HG03575 (cell line): ENCODE data around the gene SPRYD4.
A peak's percentile ranks its signal among the peaks of the same experiment; 100 is the strongest.
"Not testable (repeated sequence)": the region's sequence is repeated elsewhere in the genome, so short reads cannot be mapped to it uniquely, and the experiment has no call there.

Source experiments
- ATAC-seq: cut with Tn5 transposase; IDR thresholded peaks from one replicate; pipeline ENCODE4 v1.9.1; 2021; ENCODE audit not compliant: unreplicated experiment, insufficient number of reproducible peaks, low FRiP score; ENCODE audit errors: extremely low read depth

Gene SPRYD4

GRCh38 chr12:56469007-56469930 lies 891 bp downstream of the SPRYD4 start:
- ATAC-seq: no peak

- no peak for ATAC-seq
These were observed 6.0 kb downstream of the SPRYD4 start for GRCh38 chr12:56474389-56474788.

DNA sequence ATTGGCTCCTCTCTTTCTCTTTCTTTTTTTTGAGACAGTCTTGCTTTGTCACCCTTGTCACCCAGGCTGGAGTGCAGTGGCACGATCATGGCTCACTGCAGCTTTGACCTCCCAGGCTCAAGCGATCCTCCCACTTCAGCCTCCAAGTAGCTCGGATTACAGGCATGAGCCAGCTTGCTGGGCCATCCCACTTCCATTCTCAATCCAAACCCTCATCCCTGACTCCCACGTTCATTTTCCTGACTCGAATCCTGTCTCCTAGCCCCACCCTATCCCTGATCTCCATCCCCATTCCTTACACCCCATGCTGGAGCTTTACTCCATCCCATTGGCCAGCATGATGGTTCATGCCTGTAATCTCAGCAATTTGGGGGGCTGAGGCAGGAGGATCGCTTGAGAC lies 7.8 kb downstream of the SPRYD4 start:
- no peak for ATAC-seq

DNA sequence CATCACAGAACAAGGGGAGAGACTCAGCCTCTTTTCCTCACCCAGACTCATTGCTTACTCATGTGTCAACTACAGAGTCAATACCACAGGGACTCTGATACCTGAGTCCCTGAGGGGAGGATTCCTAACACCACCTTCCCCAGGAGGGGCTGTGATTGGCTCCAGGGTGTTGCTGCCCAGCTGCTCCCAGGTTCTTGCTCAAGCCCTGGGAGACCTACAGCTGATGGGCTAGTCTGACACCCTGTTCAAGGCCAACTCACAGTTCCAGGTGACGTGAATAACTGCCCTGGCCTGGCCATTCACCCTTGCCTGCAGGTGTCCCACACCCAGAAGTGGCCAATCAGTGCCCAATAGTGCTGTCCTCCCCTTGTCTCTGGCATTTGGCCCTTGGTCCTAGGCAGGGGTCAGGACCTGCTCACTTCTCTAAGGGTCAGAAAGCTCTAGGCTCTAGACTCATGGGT lies 8.6 kb downstream of the SPRYD4 start:
- no peak for ATAC-seq

DNA sequence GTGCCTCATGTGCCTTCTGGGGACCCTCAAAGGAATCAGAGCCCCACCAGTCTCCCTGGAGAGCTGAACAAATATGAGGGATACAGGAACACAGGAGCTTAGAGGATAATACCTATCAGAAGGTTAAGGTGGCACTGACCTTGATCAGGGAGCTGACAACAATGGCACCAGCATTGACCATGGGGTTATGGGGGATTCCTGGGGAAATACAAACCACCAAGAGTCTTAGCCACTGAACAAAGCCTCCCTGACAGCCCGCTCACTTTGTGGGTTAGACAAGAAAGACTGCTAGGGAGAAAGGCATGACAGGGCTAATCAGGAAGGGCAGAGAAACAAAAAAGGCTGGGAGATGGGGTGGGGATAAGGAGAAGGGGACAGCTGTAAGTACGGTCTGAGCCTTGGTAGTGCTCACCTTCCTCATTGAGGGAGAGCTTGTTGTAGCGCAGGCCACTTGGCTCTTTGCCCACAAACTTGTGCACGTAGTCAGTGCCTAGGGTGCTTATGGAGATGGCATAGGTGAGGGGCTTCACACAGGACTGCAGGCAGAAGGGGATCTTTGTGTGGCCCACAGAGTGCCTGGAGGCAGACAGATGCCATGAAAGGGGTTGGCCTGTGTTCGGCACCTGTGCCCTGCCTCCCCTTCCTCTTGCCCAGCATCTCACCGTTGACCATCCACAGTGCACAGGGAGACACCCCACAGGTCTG lies 9.3 kb downstream of the SPRYD4 start:
- no peak for ATAC-seq

DNA sequence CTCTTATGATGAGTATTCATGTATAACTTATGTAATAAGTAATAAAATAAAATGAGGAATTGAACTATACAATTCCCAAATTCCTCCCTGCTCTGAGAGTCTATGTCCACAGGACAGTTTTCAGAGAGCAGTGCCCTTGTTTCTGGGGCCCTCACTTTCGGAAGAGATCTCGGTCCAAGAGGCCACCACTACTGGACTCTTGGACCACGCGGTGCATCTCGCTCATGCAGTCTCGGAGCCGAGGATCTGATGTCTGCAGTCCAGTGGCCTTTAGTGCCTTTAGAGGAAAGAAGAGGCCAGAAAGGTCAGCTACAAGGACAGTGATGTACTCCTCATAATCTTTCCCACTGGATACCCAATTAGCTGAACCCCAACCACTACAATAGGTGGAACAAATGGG lies 11.2 kb downstream of the SPRYD4 start:
- no peak for ATAC-seq

DNA sequence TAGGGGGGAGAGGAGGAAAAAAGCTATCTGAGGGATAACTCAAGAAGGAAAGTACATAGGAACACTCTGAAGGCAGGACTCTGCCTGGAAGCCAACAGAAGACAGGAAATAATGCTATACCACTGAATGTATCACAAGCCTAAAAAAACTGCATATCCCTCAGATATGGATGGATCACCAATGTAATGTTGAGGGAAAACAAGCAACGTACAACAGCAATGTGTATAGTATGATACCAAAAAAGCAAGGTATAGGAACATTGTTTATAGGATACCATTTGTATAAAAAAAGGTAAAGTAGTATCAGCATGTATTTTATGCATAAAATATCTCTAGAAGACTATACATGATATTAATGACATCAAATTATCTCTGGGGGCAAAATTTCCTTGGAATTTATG lies 16.2 kb downstream of the SPRYD4 start:
- no peak for ATAC-seq

DNA sequence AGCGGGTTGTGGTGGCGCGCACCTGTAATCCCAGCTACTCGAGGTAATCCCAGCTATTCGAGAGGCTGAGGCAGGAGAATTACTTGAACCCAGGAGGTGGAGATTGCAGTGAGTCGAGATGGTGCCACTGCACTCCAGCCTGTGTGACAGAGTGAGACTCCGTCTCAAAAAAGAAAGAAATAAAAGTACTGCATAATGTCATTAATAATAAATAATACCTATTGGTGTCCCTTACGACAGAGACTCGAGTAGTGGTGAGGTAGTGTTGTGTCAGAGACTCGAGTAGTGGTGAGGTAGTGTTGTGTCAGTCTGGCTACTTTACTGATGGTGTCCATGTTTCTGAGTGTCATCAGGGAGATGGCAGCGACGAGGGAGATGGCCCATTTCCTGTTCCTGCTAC lies 18.3 kb downstream of the SPRYD4 start:
- ATAC-seq: no peak

- no peak for ATAC-seq
These were observed 19.2 kb downstream of the SPRYD4 start for GRCh38 chr12:56487448-56488040.

GRCh38 chr12:56488041-56488955 lies 19.9 kb downstream of the SPRYD4 start, which contains the start of gene GLS2:
Gene GLS2, minus strand, starts transcription at chr12:56488161. Its CDS starts 43 bp downstream, at chr12:56488118.
- peak; percentile 79 for ATAC-seq

DNA sequence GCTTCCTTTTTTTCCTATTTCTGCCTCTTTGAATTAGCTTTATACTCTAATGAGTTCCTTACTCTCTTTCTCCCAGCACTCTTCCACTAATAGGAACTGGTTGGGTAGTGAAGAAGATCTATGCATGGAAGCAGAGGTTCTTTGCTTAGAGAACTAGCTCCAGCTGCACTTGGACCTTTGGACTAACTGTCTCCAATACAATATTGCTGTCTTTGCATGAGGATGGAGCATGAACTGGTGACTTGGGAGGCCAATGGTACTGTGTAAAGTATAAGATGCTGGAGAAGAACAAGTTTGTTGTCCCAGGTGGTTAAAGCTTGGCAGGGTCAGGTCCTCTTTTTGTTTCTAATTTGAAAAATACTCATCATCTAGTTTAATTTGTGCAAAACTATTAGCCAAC lies 22.0 kb downstream of the SPRYD4 start:
- ATAC-seq: no peak

GRCh38 chr12:56493409-56494105 lies 25.2 kb downstream of the SPRYD4 start:
- ATAC-seq: not testable (repeated sequence)

- ATAC-seq: not testable (repeated sequence)
These were observed 25.7 kb downstream of the SPRYD4 start for GRCh38 chr12:56494106-56494415.

DNA sequence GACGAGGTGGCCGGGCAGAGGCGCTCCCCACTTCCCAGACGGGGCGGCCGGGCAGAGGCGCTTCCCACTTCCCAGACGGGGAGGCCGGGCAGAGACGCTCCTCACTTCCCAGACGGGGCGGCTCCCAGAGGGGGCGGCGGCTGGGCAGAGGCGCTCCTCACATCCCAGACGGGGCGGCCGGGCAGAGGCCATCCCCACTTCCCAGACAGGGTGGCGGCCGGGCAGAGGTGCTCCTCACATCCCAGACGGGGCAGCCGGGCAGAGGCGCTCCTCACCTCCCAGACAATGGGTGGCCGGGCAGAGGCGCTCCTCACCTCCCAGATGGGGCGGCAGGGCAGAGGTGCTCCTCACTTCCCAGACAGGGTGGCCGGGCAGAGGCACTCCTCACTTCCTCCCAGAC lies 26.1 kb downstream of the SPRYD4 start:
- not testable (repeated sequence) for ATAC-seq

DNA sequence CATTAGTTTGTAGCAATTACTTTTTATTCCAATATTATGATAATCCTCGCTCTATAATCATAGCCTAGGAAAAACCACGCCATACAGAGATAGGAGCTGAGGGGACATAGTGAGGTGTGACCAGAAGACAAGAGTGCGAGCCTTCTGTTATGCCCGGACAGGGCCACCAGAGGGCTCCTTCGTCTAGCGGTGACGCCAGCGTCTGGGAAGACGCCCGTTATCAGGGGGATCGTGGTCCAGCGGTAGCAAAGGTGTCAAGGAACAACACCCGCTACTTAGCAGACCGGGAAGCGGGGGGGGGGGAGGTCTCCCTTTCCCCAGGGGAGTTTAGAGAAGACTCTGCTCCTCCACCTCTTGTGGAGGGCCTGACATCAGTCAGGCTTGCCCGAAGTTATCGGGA lies 28.3 kb downstream of the SPRYD4 start:
- not testable (repeated sequence) for ATAC-seq

DNA sequence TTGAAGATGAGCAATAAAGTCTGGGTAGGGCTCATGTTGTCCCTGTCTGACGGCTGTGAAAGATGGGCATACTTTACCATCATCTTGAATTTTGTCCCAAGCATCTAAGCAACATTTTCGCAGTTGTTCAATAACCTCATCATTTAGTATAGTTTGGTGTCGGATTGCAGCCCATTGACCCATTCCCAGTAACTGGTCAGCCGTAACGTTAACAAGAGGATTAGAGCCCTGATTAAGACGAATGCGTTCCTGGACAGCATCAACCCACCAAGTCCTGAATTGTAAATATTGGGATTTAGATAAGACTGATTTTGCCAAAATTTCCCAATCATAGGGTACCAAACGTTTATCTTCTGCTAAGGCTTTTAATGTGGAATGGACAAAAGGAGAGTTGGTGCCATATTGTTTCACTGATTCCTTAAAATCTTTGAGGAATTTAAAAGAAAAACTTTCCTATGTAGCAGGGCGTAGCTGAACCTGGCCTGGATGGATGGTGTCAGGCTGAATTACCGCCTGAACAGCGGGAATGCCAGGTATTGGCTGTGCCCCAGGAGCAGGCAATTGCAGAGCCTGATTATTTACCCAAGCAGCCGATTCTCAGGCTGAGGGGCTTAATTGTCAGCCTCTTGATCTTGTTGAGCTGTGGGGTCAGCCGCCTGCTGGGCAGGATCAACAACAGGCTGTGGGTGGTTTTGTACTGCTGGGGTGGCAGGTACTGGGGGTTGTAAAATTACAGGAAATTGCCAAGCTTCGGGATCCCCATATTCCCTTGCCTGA lies 29.9 kb downstream of the SPRYD4 start:
- not testable (repeated sequence) for ATAC-seq

GRCh38 chr12:56499452-56499851 lies 31.1 kb downstream of the SPRYD4 start:
- ATAC-seq: not testable (repeated sequence)

- not testable (repeated sequence) for ATAC-seq
These were observed 31.5 kb downstream of the SPRYD4 start for GRCh38 chr12:56499879-56500278.
